Panc1 (cell line): Measurements from ENCODE around the gene EFNA1. TPM values are rescaled to one million over a fixed set of nuclear protein-coding genes. Genes with fewer than 3 reads are reported as not detected.
"Not testable (repeated sequence)": the region's sequence is repeated elsewhere in the genome, so short reads cannot be mapped to it uniquely, and the experiment has no call there.

Source experiments
- ATAC-seq: fragments of 200-7000 bp; cut with Tn5 transposase; 2 replicates; pipeline ENCODE4 v1.9.1; 2020; ENCODE audit warnings: mild to moderate bottlenecking, moderate library complexity
- BruUV-seq: library from RNA; stranded (reverse); fragments of 400-500 nt; replicated peaks from 2 replicates; lab custom pipeline; 2021; lab: Mats Ljungman, UMichigan
- CTCF ChIA-PET: fragments of 300-600 bp; sonication (Branson Sonifier 250); formaldehyde crosslinking; loops from one replicate; lab custom pipeline; 2022; ENCODE audit warnings: antibody characterized with exemption; lab: Charles Lee
- POLR2A ChIA-PET: fragments of 300-600 bp; sonication (Branson Sonifier 250); formaldehyde crosslinking; loops from one replicate; lab custom pipeline; 2022; ENCODE audit warnings: antibody characterized with exemption; lab: Charles Lee
- DNase-seq: peaks from one replicate; pipeline ENCODE4 v3.0.0-alpha.2; 2010; ENCODE audit warnings: low read depth, low spot score
- H3K27ac ChIP-seq: 2 replicates; pipeline ENCODE4 v1.5.1; 2011; ENCODE audit warnings: mild to moderate bottlenecking, low read length, inconsistent platforms
- H3K27me3 ChIP-seq: fragments of 200-500 bp; sonication (Bioruptor generic); 2 replicates; pipeline ENCODE4 v1.6.0; 2014; ENCODE audit warnings: low read length, inconsistent platforms; ENCODE audit not compliant: control insufficient read depth, insufficient read depth
- H3K36me3 ChIP-seq: fragments of 200-500 bp; sonication (Bioruptor generic); 2 replicates; pipeline ENCODE4 v1.5.1; 2014; ENCODE audit warnings: inconsistent platforms, mild to moderate bottlenecking, low read length, moderate library complexity; ENCODE audit not compliant: control insufficient read depth, insufficient read depth
- H3K4me1 ChIP-seq: 2 replicates; pipeline ENCODE4 v1.5.1; 2011; ENCODE audit warnings: inconsistent platforms, mild to moderate bottlenecking, low read length, moderate library complexity; ENCODE audit not compliant: control insufficient read depth, insufficient read depth
- H3K4me3 ChIP-seq, 2 experiments: 2 replicates each; pipeline ENCODE4 v1.5.1; 2011 to 2012; ENCODE audit warnings: low read depth in 2 of 2, low read length in 2 of 2, mild to moderate bottlenecking in 2 of 2, inconsistent platforms in 1 of 2, moderate library complexity in 1 of 2
- H3K9me3 ChIP-seq: fragments of 200-500 bp; sonication (Bioruptor generic); 2 replicates; pipeline ENCODE4 v1.5.1; 2014; ENCODE audit warnings: low read depth, mild to moderate bottlenecking, inconsistent platforms, low read length, moderate library complexity; ENCODE audit not compliant: control insufficient read depth, insufficient read depth
- CTCF ChIP-seq: fragments of 450-650 bp; IDR thresholded peaks from 2 replicates; pipeline ENCODE4 v1.5.1; 2017; ENCODE audit warnings: mild to moderate bottlenecking
- POLR2AphosphoS5 ChIP-seq: IDR thresholded peaks from 2 replicates; pipeline ENCODE4 v1.6.1; 2012; ENCODE audit warnings: mild to moderate bottlenecking, low read depth, low read length, moderate library complexity
- REST ChIP-seq, 2 experiments: IDR thresholded peaks; 2 replicates each; pipeline ENCODE4 v1.6.1; 2011 to 2012; ENCODE audit warnings: low read depth in 2 of 2, control low read depth in 1 of 2, low read length in 1 of 2, mild to moderate bottlenecking in 1 of 2, moderate library complexity in 1 of 2; ENCODE audit not compliant: insufficient read depth in 1 of 2
- SIN3A ChIP-seq: IDR thresholded peaks from 2 replicates; pipeline ENCODE4 v1.6.1; 2012; ENCODE audit warnings: low read depth, mild to moderate bottlenecking, low read length, moderate library complexity, borderline replicate concordance; ENCODE audit not compliant: insufficient read depth
- TCF7L2 ChIP-seq: IDR thresholded peaks from 2 replicates; pipeline ENCODE4 v1.6.1; 2011; ENCODE audit warnings: mild to moderate bottlenecking, low read depth, low read length, inconsistent platforms
- in situ Hi-C: cut with HindIII; loops from 2 replicates; pipeline ENCODE4 v1.10.0; 2016; ENCODE audit warnings: low sequenced_read_pairs, low pct_unique_long_range_greater_than_20kb
- intact Hi-C: fragments of 100-400 bp; cut with micrococcal nuclease; formaldehyde crosslinking; loops from one replicate; pipeline ENCODE4 v1.10.0; 2022; ENCODE audit not compliant: unreplicated experiment
- total RNA-seq: library from RNA; stranded (reverse); gene quantifications from one replicate; pipeline ENCODE4 v1.2.1, GENCODE V29; 2021; ENCODE audit not compliant: unreplicated experiment

The EFNA1 gene
- total RNA-seq, 1 experiment from 2014 or later: 23.8 TPM

DNA sequence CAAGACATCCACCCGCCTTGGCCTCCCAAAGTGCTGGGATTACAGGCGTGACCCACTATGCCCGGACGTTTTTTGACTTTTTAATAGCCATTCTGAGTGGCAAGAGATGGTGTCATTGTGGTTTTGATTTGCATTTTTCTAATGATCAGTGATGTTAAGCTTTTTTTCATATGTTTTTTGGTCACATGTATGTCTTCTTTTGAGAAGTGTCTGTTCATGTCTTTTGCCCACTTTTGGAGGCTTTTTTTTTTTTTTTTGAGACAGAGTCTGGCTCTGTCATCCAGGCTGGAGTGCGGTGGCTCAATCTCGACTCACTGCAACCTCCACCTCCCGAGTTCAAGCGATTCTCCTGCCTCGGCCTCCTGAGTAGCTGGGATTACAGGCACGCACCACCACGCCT lies 36.9 kb downstream of the EFNA1 start:
- H3K27me3 ChIP-seq, H3K36me3 ChIP-seq, H3K27ac ChIP-seq, intact Hi-C loops, BruUV-seq, POLR2A ChIA-PET, DNase-seq, H3K9me3 ChIP-seq, H3K4me1 ChIP-seq, H3K4me3 ChIP-seq, ATAC-seq, in situ Hi-C loops: not testable (repeated sequence)
- CTCF ChIA-PET: interaction anchor here (0.8 kb wide), 1 partner anchor 8 kb away, joined by 6 read pairs; the partner anchor contains the start of gene KRTCAP2

GRCh38 chr1:155166051-155166470 lies 38.4 kb downstream of the EFNA1 start:
- TF ChIP-seq CTCF (no peak), TCF7L2 (no peak), SIN3A (no peak), POLR2AphosphoS5 (no peak), REST (IDR thresholded peaks at IDR 0.05; ENCODE audit: insufficient read depth in 1 of 2, low read depth in 2 of 2, low read length in 1 of 2) (no peak)
- Histone ChIP-seq H3K4me3 (no peak overlapping the region), H3K27ac (no peak overlapping the region), H3K36me3 (no peaks in the 10 kb centered on the region; the same call in 1 of the 2 replicates), H3K27me3 (no peaks in the 10 kb centered on the region), H3K9me3 (no peaks in the 10 kb centered on the region), H3K4me1 (peaks cover 6% of the 10 kb centered on the region; the same call in 1 of the 2 replicates)
- POLR2A ChIA-PET: no interaction called here
- in situ Hi-C loops (no loop called here), intact Hi-C loops (no loop called here)
- CTCF ChIA-PET: interaction anchor here (0.5 kb wide), 1 partner anchor 165 kb away, joined by 3 read pairs; no protein-coding TSS in a partner anchor
- no peak for DNase-seq
- ATAC-seq: no peak
- BruUV-seq: no TSS peak

GRCh38 chr1:155166471-155167165 lies 38.9 kb downstream of the EFNA1 start:
- intact Hi-C loops (no loop called here), in situ Hi-C loops (no loop called here)
- no peaks in the 10 kb centered on the region; the same call in 1 of the 2 replicates for H3K36me3 ChIP-seq
- DNase-seq (no peak), ATAC-seq (no peak)
- CTCF ChIA-PET: interaction anchor here (0.5 to 3.3 kb wide), 9 partner anchors 27 to 165 kb away, joined by 3 to 27 read pairs (median 4); no protein-coding TSS in a partner anchor
- H3K27me3 ChIP-seq: no peaks in the 10 kb centered on the region
- no peak overlapping the region for H3K4me3 ChIP-seq
- BruUV-seq: no TSS peak
- TF ChIP-seq TCF7L2 (no peak), POLR2AphosphoS5 (no peak), REST (IDR thresholded peaks at IDR 0.05; ENCODE audit: insufficient read depth in 1 of 2, low read depth in 2 of 2, low read length in 1 of 2) (no peak), CTCF (no peak), SIN3A (no peak)
- H3K4me1 ChIP-seq: peaks cover 6% of the 10 kb centered on the region
- no peak overlapping the region for H3K27ac ChIP-seq
- no peaks in the 10 kb centered on the region for H3K9me3 ChIP-seq
- POLR2A ChIA-PET: interaction anchor here (0.7 to 1.2 kb wide), 2 partner anchors 27 to 35 kb away, joined by 3 read pairs; no protein-coding TSS in a partner anchor
